ENCODE results near the gene NAV3. TPM values are rescaled to one million over a fixed set of nuclear protein-coding genes. Genes with fewer than 3 reads are reported as not detected.

The NAV3 gene
- total and polyA plus RNA-seq, 2 experiments from 2014 or later, result 4.0 to 12.0 TPM

GRCh38 chr12:78088391-78088832 is 257.7 kb downstream of the NAV3 start:
- Mint-ChIP-seq H3K36me3 (ENCODE audit: low read depth) (no peaks in the 10 kb centered on the region), H3K4me1 (no peaks in the 10 kb centered on the region), H3K27ac (no peak overlapping the region), H3K27me3 (ENCODE audit: insufficient read depth, low read depth, poor library complexity) (no peaks in the 10 kb centered on the region), H3K9me3 (no peaks in the 10 kb centered on the region), H3K4me3 (no peak overlapping the region)
- Histone ChIP-seq H3K36me3 (ENCODE audit: insufficient read depth) (no peaks in the 10 kb centered on the region), H3K4me3 (no peak overlapping the region), H4K20me1 (replicated peaks; ENCODE audit: insufficient read depth) (no peaks in the 10 kb centered on the region), H3K27ac (ENCODE audit: low read depth) (no peak overlapping the region), H3K27me3 (ENCODE audit: insufficient read depth) (no peaks in the 10 kb centered on the region), H3K9me2 (ENCODE audit: insufficient read depth) (no peaks in the 10 kb centered on the region), H3K79me2 (replicated peaks; ENCODE audit: insufficient read depth) (no peaks in the 10 kb centered on the region), H3K4me2 (no peak overlapping the region), H3K4me1 (ENCODE audit: insufficient read depth) (no peaks in the 10 kb centered on the region), H3F3A (replicated peaks; ENCODE audit: low read depth) (no peaks in the 10 kb centered on the region), H2AFZ (no peak overlapping the region)
- DNase-seq (ENCODE audit: low spot score) (no peak), ATAC-seq (no peak)
- TF ChIP-seq NANOG (IDR thresholded peaks at IDR 0.05; ENCODE audit: borderline replicate concordance) (no peak), ZNF462 (CRISPR knock-in tag; IDR thresholded peaks at IDR 0.05) (no peak), CTCF (conservative IDR thresholded peaks at IDR 0.05; ENCODE audit: low read depth in 2 of 2) (no peak), JUNB (IDR thresholded peaks at IDR 0.05; ENCODE audit: unreplicated experiment) (no peak), POLR2AphosphoS5 (IDR thresholded peaks at IDR 0.05; ENCODE audit: low read depth) (no peak), EZH2 (IDR thresholded peaks at IDR 0.05; ENCODE audit: low read depth, unreplicated experiment) (no peak), STAT1 (IDR thresholded peaks at IDR 0.05; ENCODE audit: unreplicated experiment) (no peak)
